Measurements from ENCODE around the gene ERAL1.
"Not testable (repeated sequence)": the region's sequence is repeated elsewhere in the genome, so short reads cannot be mapped to it uniquely, and the experiment has no call there.

ERAL1 gene

GRCh38 chr17:28879886-28880571 lies 25.2 kb downstream of the ERAL1 start:
- no peak for FAIRE-seq

- FAIRE-seq: no peak
Observed at GRCh38 chr17:28880572-28880945, 25.7 kb downstream of the ERAL1 start.

GRCh38 chr17:28881533-28882056 lies 26.8 kb downstream of the ERAL1 start:
- no peak for FAIRE-seq

- no peak for FAIRE-seq
Observed at GRCh38 chr17:28882154-28882895, 27.5 kb downstream of the ERAL1 start.

GRCh38 chr17:28883967-28884702 lies 29.3 kb downstream of the ERAL1 start:
- FAIRE-seq: no peak

GRCh38 chr17:28885363-28885762 lies 30.5 kb downstream of the ERAL1 start:
- no peak for FAIRE-seq

GRCh38 chr17:28885951-28886350 lies 31.1 kb downstream of the ERAL1 start:
- FAIRE-seq: no peak

- FAIRE-seq: no peak
Observed at GRCh38 chr17:28887871-28888471, 33.2 kb downstream of the ERAL1 start.

- FAIRE-seq: no peak
Observed at GRCh38 chr17:28888832-28889231, 34.0 kb downstream of the ERAL1 start.

GRCh38 chr17:28889996-28890395 lies 35.2 kb downstream of the ERAL1 start:
- no peak for FAIRE-seq

GRCh38 chr17:28891201-28891600 lies 36.4 kb downstream of the ERAL1 start:
- FAIRE-seq: no peak

- no peak for FAIRE-seq
Observed at GRCh38 chr17:28892024-28892423, 37.2 kb downstream of the ERAL1 start.

GRCh38 chr17:28893248-28894183 lies 38.7 kb downstream of the ERAL1 start:
- not testable (repeated sequence) for FAIRE-seq

GRCh38 chr17:28895794-28896447 lies 41.1 kb downstream of the ERAL1 start:
- FAIRE-seq: no peak

GRCh38 chr17:28896491-28896883 lies 41.7 kb downstream of the ERAL1 start:
- no peak for FAIRE-seq

- no peak for FAIRE-seq
Observed at GRCh38 chr17:28896884-28897768, 42.3 kb downstream of the ERAL1 start, which contains the start of gene FLOT2. FLOT2 (minus strand) TSS chr17:28897733; CDS start chr17:28897574, 159 bp downstream.

- FAIRE-seq: no peak
Observed at GRCh38 chr17:28897769-28898526, 43.1 kb downstream of the ERAL1 start.

- no peak for FAIRE-seq
Observed at GRCh38 chr17:28898527-28898955, 43.7 kb downstream of the ERAL1 start.

GRCh38 chr17:28899212-28899815 lies 44.5 kb downstream of the ERAL1 start:
- no peak for FAIRE-seq
